Measurements from ENCODE around the gene APOBR.
"Not testable (repeated sequence)": the region's sequence is repeated elsewhere in the genome, so short reads cannot be mapped to it uniquely, and the experiment has no call there.

APOBR gene

DNA sequence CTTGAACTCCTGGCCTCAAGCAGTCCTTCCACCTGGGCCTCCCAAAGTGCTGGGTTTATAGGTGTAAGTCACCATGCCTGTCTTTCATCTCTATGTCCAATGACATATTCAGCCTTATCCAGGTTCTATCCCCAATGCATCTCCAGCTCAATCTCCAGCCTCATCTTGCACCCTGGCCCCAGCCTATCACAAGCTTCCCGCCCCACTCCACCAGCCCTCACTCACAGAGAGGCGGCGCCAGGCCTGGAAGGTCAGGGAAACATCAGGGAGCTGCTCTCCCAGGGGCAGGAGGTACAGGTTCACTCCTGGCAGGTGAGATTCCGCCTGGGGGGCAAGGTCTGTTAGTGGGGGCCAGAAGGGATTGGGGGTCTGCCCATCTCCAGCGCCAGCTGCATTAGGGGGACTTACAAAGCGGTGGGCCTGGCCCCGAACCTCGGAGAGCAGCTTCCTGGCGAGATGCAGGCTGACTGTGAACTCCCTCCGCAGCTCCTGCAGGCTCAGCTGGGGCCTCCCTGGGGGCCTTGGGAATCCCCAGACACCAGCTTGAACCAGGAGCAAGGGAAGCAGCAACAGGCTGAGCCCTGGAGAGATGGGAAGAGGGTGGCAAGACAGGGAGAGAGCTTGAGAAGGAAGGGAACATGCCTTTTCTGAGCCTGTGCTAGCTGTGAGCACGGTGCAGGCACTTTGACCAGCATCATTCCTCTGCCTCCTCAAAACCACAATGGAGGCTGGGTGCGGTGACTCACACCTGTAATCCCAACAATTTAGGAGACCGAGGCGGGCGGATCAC is 9.2 kb downstream of the APOBR start:
- H3K4me3 ChIP-seq (ENCODE audit: low read length), result no peak overlapping the region
- no peak for TF ChIP-seq ZNF274 (IDR thresholded peaks at IDR 0.05; ENCODE audit: low read depth, low read length)

DNA sequence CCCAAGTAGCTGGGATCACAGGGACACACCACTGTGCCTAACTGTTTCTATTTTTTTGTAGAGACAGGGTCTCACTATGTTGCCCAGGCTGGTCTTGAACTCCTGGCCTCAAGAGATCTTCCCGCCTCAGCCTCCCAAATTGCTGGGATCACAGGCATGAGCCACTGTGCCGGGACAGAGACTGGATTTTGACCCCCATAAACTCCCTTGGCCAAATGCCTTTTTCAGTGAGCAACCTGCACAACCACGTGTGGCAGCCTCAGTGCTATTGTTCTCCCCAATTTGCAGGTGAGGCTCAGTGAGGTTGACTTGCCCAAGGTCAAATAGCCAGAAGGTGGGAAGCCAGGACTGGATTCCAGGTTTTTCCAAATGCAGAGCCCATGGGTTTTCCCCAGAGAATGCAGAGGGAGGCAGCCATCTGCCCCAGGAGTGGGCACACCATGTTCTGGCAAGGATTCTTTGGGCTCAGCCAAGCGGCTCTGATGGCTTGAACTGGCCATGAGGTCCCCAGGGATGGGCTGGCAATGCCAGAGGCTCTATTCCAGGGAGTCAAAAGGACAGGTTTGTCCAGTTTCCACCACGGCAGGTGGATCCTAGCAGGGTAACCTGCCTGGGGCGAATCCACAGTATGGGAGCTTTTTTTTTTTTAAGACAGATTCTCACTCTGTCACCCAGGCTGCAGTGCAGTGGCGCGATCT is 10.4 kb downstream of the APOBR start:
- H3K4me3 ChIP-seq (ENCODE audit: low read length), result no peak overlapping the region
- TF ChIP-seq ZNF274 (IDR thresholded peaks at IDR 0.05; ENCODE audit: low read depth, low read length), result no peak

DNA sequence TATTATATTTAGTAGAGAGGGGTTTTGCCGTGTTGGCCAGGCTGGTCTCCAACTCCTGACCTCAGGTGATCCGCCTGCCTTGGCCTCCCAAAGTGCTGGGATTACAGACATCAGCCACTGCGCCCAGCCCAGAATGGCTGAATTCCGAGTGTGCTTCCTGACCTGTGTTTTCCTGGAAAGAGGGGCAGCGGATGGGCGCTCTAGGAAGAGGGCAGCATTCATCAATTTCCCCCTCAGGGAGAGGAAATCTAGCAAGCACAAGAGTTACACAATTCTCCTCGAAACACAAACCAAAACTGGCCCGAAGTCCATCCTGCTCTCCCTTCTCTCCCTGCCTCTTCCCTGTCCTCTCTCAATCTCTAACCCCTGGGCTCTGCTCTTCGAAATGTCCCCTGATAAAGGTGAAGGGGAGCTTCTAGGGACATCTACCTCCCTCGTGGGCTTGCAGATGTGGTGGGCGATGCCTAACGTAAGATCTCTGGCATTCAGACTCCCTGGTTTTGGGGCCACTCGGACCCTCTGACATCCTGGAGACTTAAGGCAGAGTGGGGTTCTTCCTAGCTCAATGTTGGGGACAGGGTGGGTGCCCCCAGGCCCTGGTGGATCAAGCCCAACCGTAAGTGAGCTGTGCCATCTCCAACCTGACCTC is 11.2 kb downstream of the APOBR start:
- no peak overlapping the region for H3K4me3 ChIP-seq (ENCODE audit: low read length)
- TF ChIP-seq ZNF274 (IDR thresholded peaks at IDR 0.05; ENCODE audit: low read depth, low read length), result no peak

DNA sequence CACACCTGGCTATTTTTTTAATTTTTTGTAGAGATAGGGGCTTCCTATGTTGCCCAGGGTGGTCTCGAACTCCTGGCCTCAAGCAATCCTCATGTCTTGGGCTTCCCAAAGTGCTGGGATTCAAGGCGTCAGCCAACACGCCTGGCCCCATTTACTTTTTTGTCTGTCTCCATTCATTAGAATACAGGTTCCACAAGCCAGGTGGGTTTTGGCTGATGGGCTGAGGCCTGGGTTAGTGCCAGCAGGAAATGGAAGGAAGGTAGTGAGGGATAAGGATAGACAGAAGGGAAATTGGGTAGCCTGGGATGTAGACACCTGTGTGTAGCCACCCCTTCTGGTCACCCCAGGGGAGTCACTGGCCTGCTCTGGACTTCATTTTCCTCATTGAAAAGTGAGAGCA is 16.6 kb downstream of the APOBR start:
- no peak for TF ChIP-seq ZNF274 (IDR thresholded peaks at IDR 0.05; ENCODE audit: low read depth, low read length)
- H3K4me3 ChIP-seq (ENCODE audit: low read length), result no peak overlapping the region

- no peak overlapping the region for H3K4me3 ChIP-seq (ENCODE audit: low read length)
- no peak for TF ChIP-seq ZNF274 (IDR thresholded peaks at IDR 0.05; ENCODE audit: low read depth, low read length)
Observed at GRCh38 chr16:28511801-28512789, 17.7 kb downstream of the APOBR start.

- H3K4me3 ChIP-seq (ENCODE audit: low read length), result no peak overlapping the region
Observed at GRCh38 chr16:28513484-28514181, 19.2 kb downstream of the APOBR start.

GRCh38 chr16:28514246-28514645 is 19.8 kb downstream of the APOBR start:
- no peak overlapping the region for H3K4me3 ChIP-seq (ENCODE audit: low read length)
- no peak for TF ChIP-seq ZNF274 (IDR thresholded peaks at IDR 0.05; ENCODE audit: low read depth, low read length)

More at GRCh38 chr16:28513484-28514181, 19.2 kb downstream of the APOBR start:
- TF ChIP-seq ZNF274 (IDR thresholded peaks at IDR 0.05; ENCODE audit: low read depth, low read length), result no peak

DNA sequence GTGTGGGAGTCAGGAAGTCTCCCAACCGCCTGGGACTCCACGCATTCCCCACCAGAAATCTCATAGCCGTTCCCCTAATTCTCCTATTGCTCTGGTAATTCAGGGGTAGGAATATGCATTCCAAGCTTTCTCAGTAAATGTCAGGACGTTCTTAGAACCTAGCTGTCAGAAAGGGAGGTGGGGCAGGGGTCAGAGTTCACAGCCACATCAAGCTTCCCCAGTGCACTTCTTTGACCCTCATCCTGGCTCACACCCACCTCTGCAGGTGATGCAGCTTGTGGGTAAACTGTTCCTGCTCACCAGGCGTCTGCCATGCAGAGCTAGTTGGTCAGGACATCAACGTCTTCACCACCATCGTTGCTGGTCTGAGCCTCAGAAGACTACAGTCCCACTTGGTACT is 26.2 kb downstream of the APOBR start:
- no peak overlapping the region for H3K4me3 ChIP-seq (ENCODE audit: low read length)

GRCh38 chr16:28521436-28521835 is 27.0 kb downstream of the APOBR start:
- no peak overlapping the region for H3K4me3 ChIP-seq (ENCODE audit: low read length)
- TF ChIP-seq ZNF274 (IDR thresholded peaks at IDR 0.05; ENCODE audit: low read depth, low read length), result no peak

More for the DNA sequence above, 26.2 kb downstream of the APOBR start:
- no peak for TF ChIP-seq ZNF274 (IDR thresholded peaks at IDR 0.05; ENCODE audit: low read depth, low read length)

- H3K4me3 ChIP-seq (ENCODE audit: low read length), result no peak overlapping the region
- TF ChIP-seq ZNF274 (IDR thresholded peaks at IDR 0.05; ENCODE audit: low read depth, low read length), result no peak
Observed at GRCh38 chr16:28522792-28523191, 28.3 kb downstream of the APOBR start.

DNA sequence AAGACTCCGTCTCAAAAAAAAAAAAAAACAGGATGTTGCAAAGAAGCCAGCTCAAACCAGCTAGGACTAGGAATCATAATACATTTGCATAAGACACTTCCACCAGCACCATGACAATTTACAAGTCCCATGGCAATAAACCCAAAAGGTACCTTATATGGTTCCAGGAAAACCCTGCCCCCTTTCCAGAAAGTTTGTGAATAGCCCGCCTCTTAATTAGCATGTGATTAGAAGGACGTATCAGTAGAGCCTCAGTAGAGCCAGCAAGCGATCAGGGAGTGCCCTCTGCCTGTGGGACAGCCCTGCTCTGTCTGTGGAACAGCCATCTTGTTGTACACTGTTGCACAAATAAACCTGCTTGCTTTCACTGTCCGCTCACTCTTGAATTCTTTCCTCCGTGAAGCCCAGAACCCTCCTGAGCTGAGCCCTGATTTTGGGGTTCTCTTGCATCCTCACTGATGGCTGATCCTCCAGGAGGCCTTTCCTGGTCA is 30.3 kb downstream of the APOBR start:
- TF ChIP-seq ZNF274 (IDR thresholded peaks at IDR 0.05; ENCODE audit: low read depth, low read length), result no peak
- H3K4me3 ChIP-seq (ENCODE audit: low read length), result no peak overlapping the region

GRCh38 chr16:28526201-28527099 is 32.0 kb downstream of the APOBR start:
- H3K4me3 ChIP-seq (ENCODE audit: low read length), result no peak overlapping the region
- TF ChIP-seq ZNF274 (IDR thresholded peaks at IDR 0.05; ENCODE audit: low read depth, low read length), result no peak

DNA sequence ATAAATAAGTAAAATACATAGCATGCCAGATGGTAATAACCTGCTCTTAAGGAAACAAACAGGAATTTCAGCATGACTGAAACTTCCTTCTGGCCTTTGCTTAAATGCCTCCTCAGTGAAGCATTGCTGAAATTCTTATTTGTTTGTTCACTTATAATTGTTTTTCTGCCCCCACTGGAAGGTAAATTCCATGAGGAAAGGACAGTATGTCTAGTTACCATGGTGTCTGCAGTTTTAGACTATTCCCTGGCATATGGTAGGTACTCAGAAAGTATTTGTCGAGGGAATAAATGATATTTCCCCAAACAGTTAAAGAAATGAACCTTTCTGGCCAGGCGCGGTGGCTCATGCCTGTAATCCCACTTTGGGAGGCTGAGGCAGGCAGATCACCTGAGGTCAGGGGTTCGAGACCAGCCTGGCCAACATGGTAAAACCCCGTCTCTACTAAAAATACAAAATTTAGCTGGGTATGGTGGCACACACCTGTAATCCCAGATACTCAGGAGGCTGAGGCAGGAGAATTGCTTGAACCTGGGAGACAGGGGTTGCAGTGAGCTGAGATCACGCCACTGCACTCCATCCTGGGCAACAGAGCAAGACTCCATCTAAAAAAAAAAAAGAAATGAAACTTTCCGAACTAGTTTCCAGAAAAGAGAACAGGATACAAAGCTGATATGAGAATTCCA is 32.8 kb downstream of the APOBR start:
- not testable (repeated sequence) for H3K4me3 ChIP-seq (ENCODE audit: low read length)
